GM12878 (cell line): Measurements from ENCODE around the gene FETUB.

Source experiments
- CTCF ChIP-seq, 3 experiments: IDR thresholded peaks in 2 of 3; conservative IDR thresholded peaks in 1 of 3; 2 replicates each; pipeline ENCODE4 v1.5.1; 2011; ENCODE audit warnings: low read depth in 3 of 3, low read length in 3 of 3, mild to moderate bottlenecking in 3 of 3, control low read depth in 2 of 3, moderate library complexity in 2 of 3, inconsistent platforms in 1 of 3, mixed read lengths in 1 of 3; ENCODE audit not compliant: control insufficient read depth in 2 of 3, insufficient read depth in 1 of 3; ENCODE audit errors: extremely low read depth in 1 of 3
- EZH2 ChIP-seq: IDR thresholded peaks from 2 replicates; pipeline ENCODE4 v1.6.1; 2012; ENCODE audit warnings: low read depth, mild to moderate bottlenecking, control low read depth, inconsistent platforms, low read length, borderline replicate concordance; ENCODE audit not compliant: control insufficient read depth
- POLR2A ChIP-seq: IDR thresholded peaks from 2 replicates; pipeline ENCODE4 v1.6.1; 2011; ENCODE audit warnings: low read depth, mild to moderate bottlenecking, low read length
- POLR2AphosphoS5 ChIP-seq: IDR thresholded peaks from 2 replicates; pipeline ENCODE4 v1.6.1; 2011; ENCODE audit warnings: mild to moderate bottlenecking, low read length, inconsistent platforms
- SMC3 ChIP-seq: IDR thresholded peaks from 2 replicates; pipeline ENCODE4 v1.6.1; 2011; ENCODE audit warnings: low read length, improper control_type of control experiment, borderline replicate concordance
- ZNF274 ChIP-seq: IDR thresholded peaks from one replicate; pipeline ENCODE4 v1.8.0; 2011; ENCODE audit not compliant: insufficient read length, insufficient read depth
- TF ChIP-seq, protein P1 (sequence below): IDR thresholded peaks from 2 replicates; pipeline ENCODE4 v1.6.1; 2012; ENCODE audit warnings: low read length, inconsistent platforms
- TF ChIP-seq, protein P2 (sequence below): IDR thresholded peaks from 2 replicates; pipeline ENCODE4 v1.6.1; 2012; ENCODE audit warnings: low read depth, low read length, improper control_type of control experiment

GRCh38 chr3:186693843-186694242 is 53.6 kb downstream of the FETUB start:
- TF ChIP-seq SMC3 (no peak), CTCF (IDR thresholded peaks at IDR 0.05 in 2 of 3, conservative IDR thresholded peaks at IDR 0.05 in 1 of 3; ENCODE audit: control insufficient read depth in 2 of 3, extremely low read depth in 1 of 3, insufficient read depth in 1 of 3, low read depth in 3 of 3, low read length in 3 of 3) (no peak), POLR2AphosphoS5 (no peak), EZH2 (no peak), POLR2A (no peak), ZNF274 (no peak)
- TF ChIP-seq, protein P1, sequence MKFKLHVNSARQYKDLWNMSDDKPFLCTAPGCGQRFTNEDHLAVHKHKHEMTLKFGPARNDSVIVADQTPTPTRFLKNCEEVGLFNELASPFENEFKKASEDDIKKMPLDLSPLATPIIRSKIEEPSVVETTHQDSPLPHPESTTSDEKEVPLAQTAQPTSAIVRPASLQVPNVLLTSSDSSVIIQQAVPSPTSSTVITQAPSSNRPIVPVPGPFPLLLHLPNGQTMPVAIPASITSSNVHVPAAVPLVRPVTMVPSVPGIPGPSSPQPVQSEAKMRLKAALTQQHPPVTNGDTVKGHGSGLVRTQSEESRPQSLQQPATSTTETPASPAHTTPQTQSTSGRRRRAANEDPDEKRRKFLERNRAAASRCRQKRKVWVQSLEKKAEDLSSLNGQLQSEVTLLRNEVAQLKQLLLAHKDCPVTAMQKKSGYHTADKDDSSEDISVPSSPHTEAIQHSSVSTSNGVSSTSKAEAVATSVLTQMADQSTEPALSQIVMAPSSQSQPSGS = no peak
- TF ChIP-seq, protein P2, sequence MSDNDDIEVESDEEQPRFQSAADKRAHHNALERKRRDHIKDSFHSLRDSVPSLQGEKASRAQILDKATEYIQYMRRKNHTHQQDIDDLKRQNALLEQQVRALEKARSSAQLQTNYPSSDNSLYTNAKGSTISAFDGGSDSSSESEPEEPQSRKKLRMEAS = no peak
